ENCODE results near the gene RNF40.

The RNF40 gene

GRCh38 chr16:30761928-30762902 lies at the start of gene RNF40, which contains the start of gene CFAP119:
Gene RNF40, plus strand, starts transcription at chr16:30762322. Its CDS starts 224 bp downstream, at chr16:30762546.
Gene CFAP119, minus strand, starts transcription at chr16:30762062. Its CDS starts 314 bp downstream, at chr16:30761748.
- peak; percentile 93 for DNase-seq

- DNase-seq = peak; percentile 57
Measured at GRCh38 chr16:30715750-30716445, 46.2 kb upstream of the RNF40 start.

- DNase-seq = no peak
Measured at GRCh38 chr16:30720086-30720485, 42.0 kb upstream of the RNF40 start.

GRCh38 chr16:30720694-30721093 lies 41.4 kb upstream of the RNF40 start:
- no peak for DNase-seq

- no peak for DNase-seq
Measured at GRCh38 chr16:30721167-30721566, 41.0 kb upstream of the RNF40 start.

- DNase-seq = no peak
Measured at GRCh38 chr16:30721606-30722005, 40.5 kb upstream of the RNF40 start.

- no peak for DNase-seq
Measured at GRCh38 chr16:30722443-30722842, 39.7 kb upstream of the RNF40 start.

GRCh38 chr16:30722916-30723315 lies 39.2 kb upstream of the RNF40 start:
- no peak for DNase-seq

GRCh38 chr16:30723725-30724355 lies 38.3 kb upstream of the RNF40 start:
- DNase-seq = no peak

GRCh38 chr16:30724641-30725417 lies 37.3 kb upstream of the RNF40 start:
- DNase-seq = no peak

- no peak for DNase-seq
Measured at GRCh38 chr16:30725418-30725792, 36.7 kb upstream of the RNF40 start.

GRCh38 chr16:30728321-30728720 lies 33.8 kb upstream of the RNF40 start:
- DNase-seq = no peak

GRCh38 chr16:30728899-30729672 lies 33.0 kb upstream of the RNF40 start:
- DNase-seq = no peak

- DNase-seq = no peak
Measured at GRCh38 chr16:30731411-30731810, 30.7 kb upstream of the RNF40 start.

- DNase-seq = no peak
Measured at GRCh38 chr16:30736995-30737793, 24.9 kb upstream of the RNF40 start.

GRCh38 chr16:30737794-30738648 lies 24.1 kb upstream of the RNF40 start:
- no peak for DNase-seq

GRCh38 chr16:30738984-30739951 lies 22.9 kb upstream of the RNF40 start:
- DNase-seq = no peak
